HCT116 (cell line): Measurements from ENCODE around the gene NPLOC4. TPM values are rescaled to one million over a fixed set of nuclear protein-coding genes. Genes with fewer than 3 reads are reported as not detected.

Source experiments
- ATAC-seq: fragments of 200-7000 bp; cut with Tn5 transposase; 2 replicates; pipeline ENCODE4 v1.9.1; 2020; ENCODE audit warnings: mild to moderate bottlenecking, moderate library complexity
- BruUV-seq: library from RNA; stranded (reverse); fragments of 400-500 nt; replicated peaks from 2 replicates; lab custom pipeline; 2021; lab: Mats Ljungman, UMichigan
- CTCF ChIA-PET: fragments of 300-600 bp; sonication (Branson Sonifier 250); formaldehyde crosslinking; loops from one replicate; lab custom pipeline; 2021; ENCODE audit warnings: antibody characterized with exemption; lab: Charles Lee
- POLR2A ChIA-PET: fragments of 300-600, 350-600 bp; sonication (Branson Sonifier 250); formaldehyde crosslinking; loops from one replicate; lab custom pipeline; 2021; ENCODE audit warnings: antibody characterized with exemption; lab: Charles Lee
- RAD21 ChIA-PET, 2 experiments: fragments of 300-600 bp; sonication (Branson Sonifier 250); formaldehyde crosslinking; loops; one replicate each; lab custom pipeline; 2023; ENCODE audit warnings: low total read pairs in 2 of 2; ENCODE audit not compliant: uncharacterized antibody in 2 of 2, unreplicated experiment in 2 of 2, low non-redundant PET in 1 of 2; lab: Charles Lee
- DNase-seq: peaks from one replicate; pipeline ENCODE4 v3.0.0-alpha.2; 2010; ENCODE audit warnings: low read depth, low spot score
- H2AFZ ChIP-seq: fragments of 200-600 bp; shearing (Covaris generic), sonication (generic); 2 replicates; pipeline ENCODE4 v1.6.1; 2017; ENCODE audit warnings: low read depth, mixed run types, mixed read lengths, antibody characterized with exemption, low read length; ENCODE audit not compliant: poor library complexity, severe bottlenecking
- H3K27ac ChIP-seq: 2 replicates; pipeline ENCODE4 v1.5.1; 2012; ENCODE audit warnings: low read depth, low read length
- H3K27me3 ChIP-seq: fragments of 200-600 bp; sonication (generic); 2 replicates; pipeline ENCODE4 v1.6.1; 2016; ENCODE audit warnings: mixed run types, low read length, mixed read lengths; ENCODE audit not compliant: insufficient read depth
- H3K36me3 ChIP-seq, 2 experiments: fragments of 200-500 bp in 1 of 2; fragments of 200-600 bp in 1 of 2; sonication (Bioruptor generic) in 1 of 2; sonication (generic) in 1 of 2; 2 replicates each; pipeline versions ENCODE4 v1.5.1 to v1.6.1; 2014 to 2016; ENCODE audit warnings: low read length in 2 of 2, inconsistent platforms in 1 of 2, mixed read lengths in 1 of 2, mixed run types in 1 of 2; ENCODE audit not compliant: insufficient read depth in 2 of 2, control insufficient read depth in 1 of 2
- H3K4me1 ChIP-seq, 2 experiments: fragments of 200-600 bp in 1 of 2; sonication (generic) in 1 of 2; 2 replicates each; pipeline versions ENCODE4 v1.5.1 to v1.6.1; 2012 to 2017; ENCODE audit warnings: low read length in 2 of 2, inconsistent platforms in 1 of 2, mild to moderate bottlenecking in 1 of 2, mixed read lengths in 1 of 2, mixed run types in 1 of 2, moderate library complexity in 1 of 2; ENCODE audit not compliant: insufficient read depth in 2 of 2, control insufficient read depth in 1 of 2
- H3K4me2 ChIP-seq: fragments of 200-600 bp; sonication (generic); 2 replicates; pipeline ENCODE4 v1.6.1; 2017; ENCODE audit warnings: mixed run types, low read length, mixed read lengths
- H3K4me3 ChIP-seq, 2 experiments: fragments of 200-600 bp in 1 of 2; sonication (generic) in 1 of 2; replicated peaks in 1 of 2; 2 replicates each; pipeline ENCODE4 v1.5.1; 2011 to 2016; ENCODE audit warnings: low read length in 2 of 2, control low read depth in 1 of 2, low read depth in 1 of 2, mild to moderate bottlenecking in 1 of 2, mixed read lengths in 1 of 2, mixed run types in 1 of 2
- H3K79me2 ChIP-seq: fragments of 200-600 bp; sonication (generic); 2 replicates; pipeline ENCODE4 v1.6.1; 2017; ENCODE audit warnings: mild to moderate bottlenecking, mixed run types, low read length, moderate library complexity, mixed read lengths; ENCODE audit not compliant: insufficient read depth
- H3K9ac ChIP-seq: fragments of 200-600 bp; sonication (generic); 2 replicates; pipeline ENCODE4 v1.6.1; 2016; ENCODE audit warnings: low read length, mixed read lengths
- H3K9me2 ChIP-seq: fragments of 200-600 bp; sonication (generic), shearing (Covaris generic); 2 replicates; pipeline ENCODE4 v1.6.1; 2017; ENCODE audit warnings: mixed run types, mild to moderate bottlenecking, moderate library complexity; ENCODE audit not compliant: insufficient read depth
- H3K9me3 ChIP-seq, 2 experiments: fragments of 200-500 bp in 1 of 2; fragments of 200-600 bp in 1 of 2; sonication (Bioruptor generic) in 1 of 2; sonication (generic) in 1 of 2; 2 replicates each; pipeline ENCODE4 v1.6.1; 2014 to 2017; ENCODE audit warnings: low read length in 2 of 2, mixed read lengths in 2 of 2, inconsistent platforms in 1 of 2, low read depth in 1 of 2, mild to moderate bottlenecking in 1 of 2, mixed run types in 1 of 2, moderate library complexity in 1 of 2; ENCODE audit not compliant: control insufficient read depth in 1 of 2, insufficient read depth in 1 of 2
- H4K20me1 ChIP-seq: fragments of 200-600 bp; sonication (generic), shearing (Covaris generic); 2 replicates; pipeline ENCODE4 v1.6.1; 2017; ENCODE audit warnings: mixed run types, mild to moderate bottlenecking, moderate library complexity; ENCODE audit not compliant: insufficient read depth
- RAD21 ChIP-seq: IDR thresholded peaks from 2 replicates; pipeline ENCODE4 v1.6.1; 2012; ENCODE audit warnings: low read depth, mild to moderate bottlenecking
- ZBTB33 ChIP-seq: IDR thresholded peaks from 2 replicates; pipeline ENCODE4 v1.6.1; 2011; ENCODE audit warnings: mild to moderate bottlenecking, low read length, moderate library complexity; ENCODE audit not compliant: insufficient replicate concordance; ENCODE audit errors: extremely low read depth
- ZNF274 ChIP-seq: fragments of 200-500 bp; sonication (Bioruptor generic); IDR thresholded peaks from 2 replicates; pipeline ENCODE4 v1.6.1; 2014; ENCODE audit warnings: mild to moderate bottlenecking, low read depth, low read length, inconsistent platforms
- intact Hi-C: fragments of 100-400 bp; cut with micrococcal nuclease; formaldehyde crosslinking; loops from 2 replicates; pipeline ENCODE4 v1.10.0; 2022
- total RNA-seq: library from RNA; stranded (reverse); gene quantifications from one replicate; pipeline ENCODE4 v1.2.1, GENCODE V29; 2021; ENCODE audit not compliant: unreplicated experiment
- TF ChIP-seq, protein P1 (sequence below): IDR thresholded peaks from 2 replicates; pipeline ENCODE4 v1.6.1; 2012

Gene NPLOC4
- total RNA-seq, 1 experiment from 2014 or later = 137 TPM

DNA sequence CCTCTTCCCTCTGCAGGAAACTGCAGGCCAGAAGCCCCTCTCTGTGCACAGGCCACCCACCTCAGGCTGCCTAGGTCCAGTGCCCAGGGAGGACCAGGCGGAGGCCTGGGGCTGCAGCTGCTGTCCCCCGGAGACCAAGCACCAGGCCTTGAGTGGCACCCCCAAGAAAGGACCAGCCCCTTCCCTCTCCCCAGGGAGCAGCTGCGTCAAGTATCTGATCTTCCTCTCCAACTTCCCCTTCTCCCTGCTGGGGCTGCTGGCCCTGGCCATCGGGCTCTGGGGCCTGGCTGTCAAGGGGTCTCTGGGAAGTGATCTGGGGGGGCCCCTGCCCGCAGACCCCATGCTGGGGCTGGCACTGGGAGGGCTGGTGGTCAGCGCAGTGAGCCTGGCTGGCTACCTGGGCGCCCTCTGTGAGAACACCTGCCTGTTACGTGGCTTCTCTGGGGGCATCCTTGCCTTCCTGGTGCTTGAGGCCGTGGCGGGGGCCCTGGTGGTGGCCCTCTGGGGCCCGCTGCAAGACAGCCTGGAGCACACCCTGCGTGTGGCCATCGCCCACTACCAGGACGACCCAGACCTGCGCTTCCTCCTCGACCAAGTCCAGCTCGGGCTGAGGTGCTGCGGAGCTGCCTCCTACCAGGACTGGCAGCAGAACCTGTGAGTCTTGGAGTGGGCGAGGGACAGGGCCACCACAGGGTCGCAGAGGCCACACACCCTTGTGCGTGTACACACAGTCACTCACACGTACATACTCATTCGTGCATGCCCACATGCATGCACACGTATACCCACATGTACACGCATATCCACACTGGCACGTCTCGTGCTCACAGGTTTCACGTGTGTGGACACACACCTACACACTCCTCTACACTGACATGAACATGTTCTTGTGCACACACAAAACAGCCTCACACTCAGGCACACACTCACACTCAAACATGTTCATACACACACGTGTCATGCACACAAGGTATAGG is 8.4 kb upstream of the NPLOC4 start:
- H3K9me3 ChIP-seq = peaks cover 0 to 5% of the 10 kb centered on the region in 2 experiments; a peak in 1 of 4 replicates
- no peaks in the 10 kb centered on the region for H3K9me2 ChIP-seq
- BruUV-seq = no TSS peak
- H3K4me3 ChIP-seq = no peak overlapping the region
- no peaks in the 10 kb centered on the region for H4K20me1 ChIP-seq
- H3K27ac ChIP-seq = no peak overlapping the region
- ChIA-PET POLR2A (no interaction called here), CTCF (no interaction called here), RAD21 (no interaction called here)
- no peaks in the 10 kb centered on the region for H3K27me3 ChIP-seq
- H3K4me1 ChIP-seq = peaks cover 4 to 22% of the 10 kb centered on the region in 2 experiments
- DNase-seq = no peak
- ATAC-seq = no peak
- H3K79me2 ChIP-seq = no peaks in the 10 kb centered on the region
- no peak overlapping the region for H3K4me2 ChIP-seq
- TF ChIP-seq RAD21 (no peak), ZNF274 (no peak), ZBTB33 (no peak)
- TF ChIP-seq, protein P1, sequence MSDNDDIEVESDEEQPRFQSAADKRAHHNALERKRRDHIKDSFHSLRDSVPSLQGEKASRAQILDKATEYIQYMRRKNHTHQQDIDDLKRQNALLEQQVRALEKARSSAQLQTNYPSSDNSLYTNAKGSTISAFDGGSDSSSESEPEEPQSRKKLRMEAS = no peak
- TF ChIP-seq, all 23 proteins: peak for 0
- Histone ChIP-seq H3K36me3 (no peaks in the 10 kb centered on the region), H2AFZ (no peak overlapping the region), H3K9ac (no peak overlapping the region)
- intact Hi-C loops = no loop called here
